ENCODE results near the gene ARHGAP22.

The ARHGAP22 gene

GRCh38 chr10:48454302-48455054 lies 150.4 kb downstream of the ARHGAP22 start:
- DNase-seq (ENCODE audit: low read depth in 1 of 2, low spot score in 1 of 2) = no peak
- in situ Hi-C loops (cut with HindIII; ENCODE audit: low pct_unique_long_range_greater_than_20kb, low sequenced_read_pairs) = no loop called here
- TF ChIP-seq JUND (IDR thresholded peaks at IDR 0.05; ENCODE audit: low read depth) = no peak

- in situ Hi-C loops (cut with HindIII; ENCODE audit: low pct_unique_long_range_greater_than_20kb, low sequenced_read_pairs) = no loop called here
- no peak for TF ChIP-seq JUND (IDR thresholded peaks at IDR 0.05; ENCODE audit: low read depth)
- no peak for DNase-seq (ENCODE audit: low read depth in 1 of 2, low spot score in 1 of 2)
These were observed 151.2 kb downstream of the ARHGAP22 start for GRCh38 chr10:48453451-48454301.

GRCh38 chr10:48452879-48453412 lies 151.9 kb downstream of the ARHGAP22 start:
- DNase-seq (ENCODE audit: low read depth in 1 of 2, low spot score in 1 of 2) = no peak
- in situ Hi-C loops (cut with HindIII; ENCODE audit: low pct_unique_long_range_greater_than_20kb, low sequenced_read_pairs) = no loop called here
- TF ChIP-seq JUND (IDR thresholded peaks at IDR 0.05; ENCODE audit: low read depth) = no peak

GRCh38 chr10:48451969-48452878 lies 152.6 kb downstream of the ARHGAP22 start:
- TF ChIP-seq JUND (IDR thresholded peaks at IDR 0.05; ENCODE audit: low read depth) = no peak
- in situ Hi-C loops (cut with HindIII; ENCODE audit: low pct_unique_long_range_greater_than_20kb, low sequenced_read_pairs) = no loop called here
- no peak for DNase-seq (ENCODE audit: low read depth in 1 of 2, low spot score in 1 of 2)

GRCh38 chr10:48450741-48451466 lies 154.0 kb downstream of the ARHGAP22 start:
- no peak for TF ChIP-seq JUND (IDR thresholded peaks at IDR 0.05; ENCODE audit: low read depth)
- DNase-seq (ENCODE audit: low read depth in 1 of 2, low spot score in 1 of 2) = no peak

GRCh38 chr10:48450233-48450740 lies 154.6 kb downstream of the ARHGAP22 start:
- in situ Hi-C loops (cut with HindIII; ENCODE audit: low pct_unique_long_range_greater_than_20kb, low sequenced_read_pairs) = no loop called here
- no peak for DNase-seq (ENCODE audit: low read depth in 1 of 2, low spot score in 1 of 2)
- TF ChIP-seq JUND (IDR thresholded peaks at IDR 0.05; ENCODE audit: low read depth) = no peak

More at GRCh38 chr10:48450741-48451466, 154.0 kb downstream of the ARHGAP22 start:
- in situ Hi-C loops (cut with HindIII; ENCODE audit: low pct_unique_long_range_greater_than_20kb, low sequenced_read_pairs) = no loop called here

- DNase-seq (ENCODE audit: low read depth in 1 of 2, low spot score in 1 of 2) = no peak
- TF ChIP-seq JUND (IDR thresholded peaks at IDR 0.05; ENCODE audit: low read depth) = no peak
- in situ Hi-C loops (cut with HindIII; ENCODE audit: low pct_unique_long_range_greater_than_20kb, low sequenced_read_pairs) = no loop called here
These were observed 155.2 kb downstream of the ARHGAP22 start for GRCh38 chr10:48449501-48450232.

- no peak for DNase-seq (ENCODE audit: low read depth in 1 of 2, low spot score in 1 of 2)
- in situ Hi-C loops (cut with HindIII; ENCODE audit: low pct_unique_long_range_greater_than_20kb, low sequenced_read_pairs) = no loop called here
- TF ChIP-seq JUND (IDR thresholded peaks at IDR 0.05; ENCODE audit: low read depth) = no peak
These were observed 156.1 kb downstream of the ARHGAP22 start for GRCh38 chr10:48448796-48449195.

GRCh38 chr10:48447356-48448215 lies 157.3 kb downstream of the ARHGAP22 start:
- DNase-seq (ENCODE audit: low read depth in 1 of 2, low spot score in 1 of 2) = no peak
- in situ Hi-C loops (cut with HindIII; ENCODE audit: low pct_unique_long_range_greater_than_20kb, low sequenced_read_pairs) = no loop called here
- no peak for TF ChIP-seq JUND (IDR thresholded peaks at IDR 0.05; ENCODE audit: low read depth)

GRCh38 chr10:48446785-48447184 lies 158.1 kb downstream of the ARHGAP22 start:
- in situ Hi-C loops (cut with HindIII; ENCODE audit: low pct_unique_long_range_greater_than_20kb, low sequenced_read_pairs) = no loop called here
- DNase-seq (ENCODE audit: low read depth in 1 of 2, low spot score in 1 of 2) = no peak
- no peak for TF ChIP-seq JUND (IDR thresholded peaks at IDR 0.05; ENCODE audit: low read depth)
